GM18868 (cell line): ENCODE results near the gene TRHDE.
"Not testable (repeated sequence)": the region's sequence is repeated elsewhere in the genome, so short reads cannot be mapped to it uniquely, and the experiment has no call there.

Source experiments
- ATAC-seq: cut with Tn5 transposase; IDR thresholded peaks from one replicate; pipeline ENCODE4 v1.9.1; 2021; ENCODE audit warnings: mild to moderate bottlenecking, moderate library complexity; ENCODE audit not compliant: unreplicated experiment

The TRHDE gene

GRCh38 chr12:72509891-72510290, 237.7 kb downstream of the TRHDE start:
- no peak for ATAC-seq

DNA sequence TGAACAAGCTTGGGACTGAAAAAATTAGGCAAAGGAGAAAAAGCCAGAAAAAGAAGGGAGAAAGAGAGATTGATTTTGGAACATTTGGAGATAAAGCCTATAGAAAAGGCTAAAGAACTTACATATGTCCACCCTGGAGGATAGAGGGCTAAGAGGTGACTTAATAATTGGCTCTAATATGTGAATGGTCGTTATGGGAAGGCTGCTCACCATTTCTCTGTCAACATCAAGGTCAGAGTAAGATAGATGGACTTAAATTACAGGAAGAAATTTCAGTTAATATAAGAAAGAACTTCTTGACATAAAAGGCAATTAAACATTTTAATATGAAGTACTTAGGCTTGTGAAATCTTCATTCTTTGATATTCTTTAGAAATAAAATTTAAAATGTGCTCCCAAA, 238.6 kb downstream of the TRHDE start:
- ATAC-seq = no peak

DNA sequence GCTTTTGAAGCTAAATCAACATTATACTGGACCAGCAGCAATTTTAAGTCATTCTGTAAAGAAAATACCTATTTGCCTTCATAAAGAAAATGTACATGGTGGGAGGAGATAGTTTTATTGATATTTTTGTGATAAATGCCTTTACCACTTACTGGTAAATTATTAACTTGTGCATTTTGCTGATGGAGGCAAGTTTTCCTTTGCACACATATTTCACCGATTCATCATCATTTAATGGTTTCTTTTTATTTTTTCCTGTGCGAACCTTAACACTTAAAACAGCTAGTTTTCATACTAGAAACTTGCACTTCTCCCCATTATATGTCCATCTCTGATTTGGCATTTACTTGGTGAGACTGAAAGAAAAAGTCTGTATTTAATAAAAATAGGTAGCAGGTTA, 239.3 kb downstream of the TRHDE start:
- no peak for ATAC-seq

- no peak for ATAC-seq
Measured at GRCh38 chr12:72511906-72512305, 239.7 kb downstream of the TRHDE start.

- not testable (repeated sequence) for ATAC-seq
Measured at GRCh38 chr12:72520044-72520678, 248.0 kb downstream of the TRHDE start.

DNA sequence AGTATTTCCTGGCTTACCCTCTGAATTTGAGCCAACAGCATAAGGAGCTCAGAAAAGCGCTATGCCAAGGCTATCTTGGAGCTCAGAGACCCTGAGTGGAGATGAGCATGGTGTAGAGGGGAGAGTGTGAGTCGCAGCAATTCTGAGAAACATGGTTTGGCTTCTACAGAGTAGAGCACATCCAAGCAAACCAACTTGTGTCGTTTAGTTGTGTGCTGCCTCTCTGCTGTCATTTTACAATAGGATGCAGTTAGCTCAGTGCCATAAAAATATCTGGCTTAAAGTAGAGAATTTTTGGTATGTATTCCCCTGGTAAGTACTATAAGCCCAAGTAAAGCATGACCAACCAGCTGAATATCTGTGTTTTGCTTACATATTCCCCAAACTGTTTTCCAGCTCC, 249.2 kb downstream of the TRHDE start:
- ATAC-seq = no peak

DNA sequence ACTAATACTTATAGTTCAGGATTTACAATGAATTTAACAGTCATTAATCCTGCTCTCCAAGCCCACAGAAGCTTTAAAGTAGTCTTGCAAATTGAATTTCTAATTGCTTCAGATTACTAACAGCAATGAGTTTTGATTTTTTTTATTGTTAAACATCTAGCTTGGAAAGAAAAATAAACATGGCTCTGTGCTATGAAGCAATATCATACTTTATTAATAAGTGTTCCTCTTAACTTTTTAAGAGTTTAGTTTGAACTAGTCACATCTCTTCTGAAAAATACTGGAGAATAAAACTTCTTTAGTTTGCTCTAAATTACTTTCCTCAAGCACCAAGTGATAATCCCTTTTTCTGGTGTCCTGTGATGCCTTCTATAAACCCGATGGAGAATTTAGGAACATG, 250.2 kb downstream of the TRHDE start:
- no peak for ATAC-seq

GRCh38 chr12:72523754-72524153, 251.6 kb downstream of the TRHDE start:
- no peak for ATAC-seq

- no peak for ATAC-seq
Measured at GRCh38 chr12:72535212-72535990, 263.2 kb downstream of the TRHDE start.

DNA sequence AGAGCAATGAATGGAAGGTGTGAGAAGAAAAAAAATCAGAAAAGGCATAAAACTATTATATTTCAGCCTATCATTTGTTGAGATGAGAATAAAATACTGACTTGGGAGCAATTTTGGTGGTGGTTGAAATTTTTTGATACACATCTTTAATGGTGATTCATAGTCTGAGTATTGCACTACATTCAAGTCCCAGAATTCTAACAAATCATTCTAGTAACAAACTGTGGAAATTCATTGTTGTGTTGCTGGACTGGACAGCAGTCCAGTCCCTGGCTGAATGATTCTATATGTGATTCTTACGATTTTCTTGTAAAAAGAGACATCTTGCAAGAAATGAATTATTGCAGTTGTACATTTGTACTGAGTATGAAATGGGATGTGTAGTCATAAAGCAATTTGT, 268.6 kb downstream of the TRHDE start:
- no peak for ATAC-seq

DNA sequence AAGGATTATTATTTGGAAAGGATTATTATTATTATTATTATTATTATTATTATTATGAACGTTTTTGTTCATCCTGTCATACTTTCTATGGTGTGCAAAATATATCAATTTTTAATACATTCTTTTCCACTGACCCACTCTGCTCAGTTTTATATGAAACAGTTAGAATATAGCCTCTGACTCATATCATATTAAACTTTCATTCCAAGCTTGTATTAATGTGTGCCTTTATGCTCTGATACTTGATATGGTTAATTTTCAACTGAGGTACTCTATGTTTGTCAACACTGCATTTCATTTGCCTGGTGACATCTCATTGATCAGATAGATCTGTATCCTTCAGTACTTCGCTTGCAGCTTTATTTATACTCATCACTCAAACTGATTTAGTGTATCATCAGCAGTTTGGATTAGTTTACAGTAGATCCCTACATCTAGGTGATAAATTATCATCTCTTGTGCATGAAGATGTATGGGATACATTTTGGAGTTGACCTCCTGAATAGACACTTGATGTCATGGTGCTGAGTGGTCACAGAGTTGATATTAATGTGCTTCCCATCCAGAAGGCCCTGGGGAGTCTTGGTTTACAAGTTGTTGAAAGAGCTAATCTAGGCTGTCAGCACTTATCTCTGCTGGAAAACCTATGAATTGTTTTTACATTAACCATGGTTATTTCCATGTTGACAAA, 271.8 kb downstream of the TRHDE start:
- ATAC-seq = no peak

DNA sequence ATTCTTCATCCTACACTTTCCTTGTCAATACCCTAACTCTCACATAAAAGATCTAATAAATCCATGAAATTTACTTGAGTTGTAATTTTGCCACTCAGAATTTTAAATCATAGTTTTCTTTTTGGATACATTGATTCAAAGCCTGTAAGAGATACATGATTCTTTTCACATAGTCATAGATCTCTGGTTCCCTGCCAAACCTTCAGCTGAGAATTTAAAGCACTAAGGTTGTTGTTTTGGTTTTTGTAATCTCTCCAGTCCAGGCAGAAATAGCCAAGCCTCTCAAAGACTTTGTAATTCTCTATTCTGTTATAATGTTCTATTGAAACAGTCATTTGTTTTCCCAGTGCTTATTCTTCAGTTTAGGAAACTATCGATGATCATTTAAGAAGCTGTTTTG, 273.9 kb downstream of the TRHDE start:
- ATAC-seq = no peak

DNA sequence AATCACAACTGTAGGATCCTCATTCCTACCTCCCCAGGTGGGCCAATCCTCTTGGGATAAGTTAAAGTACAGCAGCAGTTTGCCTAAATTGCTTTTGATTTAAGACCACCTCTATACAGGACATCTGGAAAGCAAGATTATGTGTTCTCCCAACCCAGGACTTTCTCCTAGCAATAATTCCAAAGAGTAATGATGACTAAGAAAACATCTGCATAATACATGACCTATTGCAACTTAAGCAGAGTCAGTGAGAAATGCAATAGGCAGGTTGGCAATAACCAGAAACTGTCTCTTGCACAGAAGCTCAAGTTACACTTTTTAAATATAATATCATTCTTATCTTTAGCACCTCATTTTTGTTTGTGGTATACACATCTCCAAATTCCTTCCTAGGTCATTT, 275.4 kb downstream of the TRHDE start:
- ATAC-seq = no peak

GRCh38 chr12:72549184-72549583, 277.0 kb downstream of the TRHDE start:
- ATAC-seq = no peak

DNA sequence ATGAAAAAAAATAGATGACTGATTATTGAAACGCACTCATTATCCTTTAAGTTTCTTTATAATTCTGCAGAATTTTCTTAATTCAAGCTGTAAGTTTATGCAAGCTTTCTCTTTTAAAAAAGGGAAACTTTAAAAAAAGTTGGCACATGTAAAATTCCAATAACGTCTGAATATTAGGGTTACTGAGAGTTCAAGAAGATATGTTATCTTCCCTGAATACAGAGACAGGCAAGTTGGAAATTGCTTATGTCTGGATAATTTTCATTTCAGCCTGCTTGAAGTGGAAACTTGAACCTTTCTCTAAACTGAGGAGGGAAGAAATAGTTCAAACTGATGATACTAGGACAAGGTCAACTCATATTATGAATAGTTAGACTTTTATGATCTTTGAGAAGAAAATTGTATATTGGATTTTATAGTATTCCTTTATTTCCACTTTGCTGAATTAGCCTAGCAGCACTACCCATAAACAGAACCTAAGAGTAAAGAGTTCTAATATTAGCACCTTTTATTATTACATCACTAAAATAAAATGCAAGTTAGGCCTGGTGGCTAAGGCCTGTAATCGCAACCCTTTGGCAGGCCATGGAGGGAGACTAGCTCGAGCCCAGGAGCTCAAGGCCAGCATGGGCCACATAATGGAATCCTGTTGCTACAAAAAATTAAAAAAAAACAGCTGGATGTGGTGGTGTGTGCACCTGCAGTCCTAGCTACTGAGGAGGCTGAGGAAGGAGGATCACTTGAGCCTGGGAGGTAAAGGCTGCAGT, 288.0 kb downstream of the TRHDE start:
- ATAC-seq = no peak

DNA sequence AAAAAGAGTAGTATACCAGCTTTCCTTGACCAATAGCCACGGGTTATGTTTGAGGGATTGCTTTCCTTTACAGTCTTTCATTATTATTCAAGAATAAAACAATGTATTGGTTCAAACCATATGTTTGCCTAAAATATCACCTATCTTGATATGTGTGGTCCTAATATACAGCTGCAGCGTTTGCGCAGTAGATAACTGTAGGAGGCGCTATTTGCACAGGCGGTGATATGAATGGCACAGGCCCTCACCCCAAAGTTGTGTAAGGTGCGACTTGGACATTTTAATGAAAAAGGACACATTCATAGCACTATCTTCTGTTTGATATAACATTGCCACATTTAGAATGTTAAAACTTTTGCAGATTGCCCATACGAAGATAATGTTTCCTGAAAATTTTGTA, 298.4 kb downstream of the TRHDE start:
- peak; percentile 67 for ATAC-seq

DNA sequence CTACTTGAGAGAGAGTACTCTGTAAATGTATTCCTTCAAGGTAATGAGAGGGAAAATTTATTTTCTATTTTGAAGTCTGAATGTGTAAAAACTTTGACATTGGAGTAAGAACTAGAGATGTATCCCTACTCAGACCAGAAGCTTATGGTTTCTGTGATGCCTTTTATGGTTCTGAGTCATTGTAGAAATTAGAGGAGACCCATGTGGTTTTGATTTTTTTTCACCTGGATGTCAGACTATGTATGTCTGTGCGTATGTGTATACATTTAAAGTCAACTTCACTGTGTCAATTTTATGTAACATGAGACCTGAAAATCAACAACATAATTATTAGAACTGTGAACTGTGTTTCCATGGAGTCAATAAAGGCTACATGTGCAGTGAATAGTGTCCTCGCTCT, 302.0 kb downstream of the TRHDE start:
- no peak for ATAC-seq

- no peak for ATAC-seq
Measured at GRCh38 chr12:72578327-72578726, 306.2 kb downstream of the TRHDE start.

DNA sequence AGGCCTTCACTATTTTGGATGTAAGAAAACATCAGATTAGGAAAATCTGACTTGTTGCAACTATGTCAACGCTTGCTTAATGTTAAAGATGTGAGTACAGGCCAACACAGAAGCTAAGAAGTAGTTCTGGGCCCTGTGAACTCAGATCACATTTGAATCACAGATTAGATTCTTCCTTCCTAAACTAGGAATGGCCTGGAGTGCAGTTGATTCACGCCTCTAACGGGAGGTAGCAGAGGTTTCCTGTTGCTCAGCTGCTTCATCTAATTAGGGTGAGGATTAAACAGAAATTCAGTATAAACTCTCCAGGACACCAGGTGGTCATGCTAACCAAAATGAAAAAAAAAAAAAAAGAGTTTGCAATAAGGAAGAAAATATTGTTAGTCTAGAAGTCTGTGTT, 314.3 kb downstream of the TRHDE start:
- no peak for ATAC-seq

DNA sequence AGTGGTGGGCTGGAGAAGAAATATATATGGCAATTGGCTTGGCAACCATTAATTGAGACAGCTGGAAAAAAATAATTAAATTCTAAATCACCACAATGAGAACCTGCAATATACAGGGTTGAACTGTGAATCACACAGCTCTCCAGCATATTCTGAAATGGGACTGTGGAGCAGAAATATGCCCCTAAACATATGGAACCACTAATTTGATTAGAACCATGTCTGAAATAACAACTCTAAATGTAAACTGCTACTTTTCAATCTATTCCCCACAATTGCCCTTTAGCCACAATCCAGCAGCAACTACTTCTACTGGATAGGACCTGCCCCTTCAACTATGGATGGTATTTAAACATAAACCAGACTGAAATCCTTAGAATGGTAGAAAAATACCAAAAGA, 330.4 kb downstream of the TRHDE start:
- ATAC-seq = no peak

DNA sequence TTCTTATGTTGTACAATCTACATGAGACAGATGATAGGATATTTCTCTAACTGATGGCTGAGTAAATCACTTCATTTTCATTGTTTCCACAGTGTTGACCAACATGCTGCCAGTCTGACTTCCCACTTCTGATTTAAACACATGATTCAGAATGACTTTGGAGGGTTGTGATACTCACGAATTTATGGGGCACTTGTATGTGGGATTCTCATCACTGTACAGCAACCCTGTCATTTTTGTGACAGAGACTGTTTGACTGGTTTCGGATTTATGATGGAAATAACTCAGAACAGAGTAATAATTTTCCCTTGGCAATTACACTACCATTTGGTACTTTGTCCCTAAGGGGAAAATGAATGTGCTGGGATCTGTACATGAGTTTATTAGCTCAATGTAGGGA, 333.8 kb downstream of the TRHDE start:
- no peak for ATAC-seq
